Peyer's patch (tissue), 4 donors: ENCODE measurements around the gene CCNL2.
A peak's percentile ranks its signal among the peaks of the same experiment; 100 is the strongest.

Source experiments
- CTCF ChIP-seq, 6 experiments: fragments of 450-650 bp in 4 of 6; fragments of 200-600 bp in 2 of 6; sonication (generic) in 1 of 6; IDR thresholded peaks; one replicate each; pipeline ENCODE4 v1.5.1; 2017 to 2019; ENCODE audit warnings: antibody characterized with exemption in 6 of 6, mild to moderate bottlenecking in 3 of 6, moderate library complexity in 1 of 6
- POLR2A ChIP-seq, 2 donors: fragments of 450-650 bp; IDR thresholded peaks; one replicate each; pipeline ENCODE4 v1.5.1; 2017; ENCODE audit warnings: antibody characterized with exemption in 2 of 2, mild to moderate bottlenecking in 2 of 2, moderate library complexity in 2 of 2

DNA sequence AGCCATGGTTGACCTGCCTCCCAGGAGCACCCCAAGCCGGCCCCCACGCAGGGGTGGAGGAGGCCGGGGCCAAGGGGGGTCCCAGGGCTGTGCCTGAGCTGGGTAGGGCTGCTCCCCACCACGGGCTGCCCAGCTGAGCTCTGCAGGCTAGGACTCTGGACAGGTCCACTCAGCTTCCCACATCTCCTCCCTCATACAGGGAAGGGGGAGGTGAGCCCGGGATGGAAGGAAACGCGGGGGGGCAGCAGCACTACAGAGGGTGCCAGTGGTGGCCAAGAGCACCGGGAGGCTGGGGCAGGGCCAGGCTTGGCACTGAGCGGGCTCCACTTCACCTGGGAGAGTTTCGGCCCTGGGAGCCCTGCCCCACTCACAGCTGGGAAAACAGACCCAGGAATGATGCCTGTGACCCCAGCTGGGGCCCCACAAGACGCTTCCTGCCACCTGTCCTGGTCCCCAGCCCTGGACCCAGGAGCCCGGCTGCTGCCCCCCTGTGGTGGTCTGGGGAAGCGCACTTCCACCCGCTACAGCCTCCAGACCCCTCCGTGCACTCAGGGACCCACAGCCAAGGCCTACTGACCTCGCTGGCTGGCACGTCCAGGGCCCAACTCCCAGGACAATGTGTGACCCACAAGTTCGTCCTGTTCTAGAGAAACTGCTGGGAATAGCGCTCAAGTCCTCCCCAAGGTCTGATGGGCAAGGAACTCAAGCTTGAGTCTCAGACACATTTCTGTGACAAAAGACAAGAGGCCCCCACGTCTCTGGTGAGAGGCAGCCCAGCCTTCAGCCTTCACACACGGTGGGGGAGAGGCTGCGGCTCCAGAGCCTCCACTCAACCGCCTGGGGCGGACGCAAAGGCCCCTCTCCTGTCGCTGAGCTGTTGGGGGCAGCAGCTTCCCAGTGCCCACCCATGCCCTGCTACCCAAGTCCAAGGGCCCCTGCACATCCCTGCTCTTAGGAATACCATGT lies 27.1 kb downstream of the CCNL2 start:
- TF ChIP-seq CTCF (IDR thresholded peaks at IDR 0.05) = peak; percentile 81 to 96 (median 86)
- TF ChIP-seq POLR2A (IDR thresholded peaks at IDR 0.05) = no peak
